H9 (cell line): ENCODE data around the gene WDR70. TPM values are rescaled to one million over a fixed set of nuclear protein-coding genes. Genes with fewer than 3 reads are reported as not detected.

Experiments used
- DNase-seq: peaks from one replicate; pipeline ENCODE4 v3.0.0-alpha.2; 2017
- H2AFZ ChIP-seq: one replicate; pipeline ENCODE4 v1.6.1; 2013; ENCODE audit warnings: mild to moderate bottlenecking, low read length, control low read depth, moderate library complexity
- H2AK5ac ChIP-seq: 2 replicates; pipeline ENCODE4 v1.6.1; 2013; ENCODE audit warnings: low read length, control low read depth, mixed read lengths; ENCODE audit not compliant: insufficient read length
- H2BK120ac ChIP-seq: one replicate; pipeline ENCODE4 v1.6.1; 2013; ENCODE audit warnings: low read depth, mild to moderate bottlenecking, low read length, control low read depth, inconsistent platforms; ENCODE audit not compliant: poor library complexity, severe bottlenecking
- H2BK12ac ChIP-seq: 2 replicates; pipeline ENCODE4 v1.6.1; 2013; ENCODE audit warnings: low read length, control low read depth, mixed read lengths, low read depth; ENCODE audit not compliant: insufficient read length
- H2BK15ac ChIP-seq: 2 replicates; pipeline ENCODE4 v1.6.1; 2013; ENCODE audit warnings: low read depth, low read length, control low read depth
- H2BK20ac ChIP-seq: one replicate; pipeline ENCODE4 v1.6.1; 2013; ENCODE audit warnings: low read depth, mild to moderate bottlenecking, low read length, control low read depth, inconsistent platforms; ENCODE audit not compliant: poor library complexity, severe bottlenecking
- H2BK5ac ChIP-seq: 2 replicates; pipeline ENCODE4 v1.6.1; 2013; ENCODE audit warnings: low read length, control low read depth, mixed read lengths; ENCODE audit not compliant: insufficient read length
- H3K14ac ChIP-seq: 2 replicates; pipeline ENCODE4 v1.6.1; 2013; ENCODE audit warnings: low read length, control low read depth; ENCODE audit not compliant: insufficient read depth
- H3K18ac ChIP-seq: 2 replicates; pipeline ENCODE4 v1.6.1; 2013; ENCODE audit warnings: low read depth, mild to moderate bottlenecking, mixed read lengths, low read length, control low read depth; ENCODE audit not compliant: insufficient read length
- H3K23ac ChIP-seq: 2 replicates; pipeline ENCODE4 v1.6.1; 2013; ENCODE audit warnings: low read length, control low read depth, mixed read lengths, low read depth; ENCODE audit not compliant: insufficient read length
- H3K23me2 ChIP-seq: 2 replicates; pipeline ENCODE4 v1.6.1; 2013; ENCODE audit warnings: low read depth, mild to moderate bottlenecking, mixed read lengths, low read length, control low read depth; ENCODE audit not compliant: insufficient read length, poor library complexity, severe bottlenecking
- H3K27ac ChIP-seq: 2 replicates; pipeline ENCODE4 v1.5.1; 2013; ENCODE audit warnings: low read length, control low read depth, mixed read lengths, low read depth; ENCODE audit not compliant: insufficient read length
- H3K27me3 ChIP-seq: 2 replicates; pipeline ENCODE4 v1.6.1; 2013; ENCODE audit warnings: low read length, control low read depth, inconsistent platforms; ENCODE audit not compliant: insufficient read depth
- H3K4ac ChIP-seq: 2 replicates; pipeline ENCODE4 v1.6.1; 2013; ENCODE audit warnings: low read depth, mild to moderate bottlenecking, control low read depth, inconsistent platforms, low read length, moderate library complexity
- H3K4me1 ChIP-seq: 2 replicates; pipeline ENCODE4 v1.6.1; 2013; ENCODE audit warnings: low read length, control low read depth, inconsistent platforms; ENCODE audit not compliant: insufficient read depth
- H3K4me2 ChIP-seq: 2 replicates; pipeline ENCODE4 v1.6.1; 2013; ENCODE audit warnings: low read length, control low read depth, mixed read lengths; ENCODE audit not compliant: insufficient read length, insufficient read depth
- H3K56ac ChIP-seq: 2 replicates; pipeline ENCODE4 v1.6.1; 2013; ENCODE audit warnings: low read depth, mild to moderate bottlenecking, mixed read lengths, low read length, control low read depth; ENCODE audit not compliant: insufficient read length
- H3K79me1 ChIP-seq: 2 replicates; pipeline ENCODE4 v1.6.1; 2013; ENCODE audit warnings: low read depth, mild to moderate bottlenecking, moderate library complexity, low read length, control low read depth, inconsistent platforms; ENCODE audit not compliant: insufficient read depth, poor library complexity, severe bottlenecking
- H3K79me2 ChIP-seq: 2 replicates; pipeline ENCODE4 v1.6.1; 2013; ENCODE audit warnings: low read length, control low read depth, inconsistent platforms; ENCODE audit not compliant: insufficient read depth
- H3K9ac ChIP-seq: 2 replicates; pipeline ENCODE4 v1.6.1; 2013; ENCODE audit warnings: low read length, control low read depth, mixed read lengths; ENCODE audit not compliant: insufficient read length; ENCODE audit errors: extremely low read depth
- H3K9me3 ChIP-seq: one replicate; pipeline ENCODE4 v1.6.1; 2013; ENCODE audit warnings: low read depth, low read length, inconsistent platforms; ENCODE audit not compliant: control insufficient read depth
- H3T11ph ChIP-seq: one replicate; pipeline ENCODE4 v1.6.1; 2013; ENCODE audit warnings: mild to moderate bottlenecking, low read length, control low read depth, inconsistent platforms
- H4K20me1 ChIP-seq: one replicate; pipeline ENCODE4 v1.6.1; 2013; ENCODE audit not compliant: control insufficient read depth, insufficient read length, insufficient read depth
- H4K5ac ChIP-seq: 2 replicates; pipeline ENCODE4 v1.6.1; 2013; ENCODE audit warnings: low read depth, mild to moderate bottlenecking, mixed read lengths, low read length, control low read depth; ENCODE audit not compliant: insufficient read length
- H4K8ac ChIP-seq: replicated peaks from 2 replicates; pipeline ENCODE4 v1.6.1; 2013; ENCODE audit warnings: low read length, control low read depth, mixed read lengths, low read depth; ENCODE audit not compliant: insufficient read length
- H4K91ac ChIP-seq: 2 replicates; pipeline ENCODE4 v1.6.1; 2013; ENCODE audit warnings: low read depth, mild to moderate bottlenecking, moderate library complexity, mixed read lengths, low read length, control low read depth; ENCODE audit not compliant: insufficient read length
- H3K27ac Mint-ChIP-seq, 3 experiments: 2 replicates in 2 of 3; 3 replicates in 1 of 3; pipeline ENCODE4 v1.8.0; 2020 to 2021; ENCODE audit warnings: mixed read lengths in 3 of 3, mild to moderate bottlenecking in 1 of 3, moderate library complexity in 1 of 3
- H3K27me3 Mint-ChIP-seq: 2 replicates; pipeline ENCODE4 v1.8.0; 2021; ENCODE audit warnings: low read depth, mild to moderate bottlenecking, moderate library complexity, mixed read lengths
- H3K36me3 Mint-ChIP-seq, 3 experiments: 2 replicates in 2 of 3; 3 replicates in 1 of 3; pipeline ENCODE4 v1.8.0; 2020 to 2021; ENCODE audit warnings: low read depth in 3 of 3, mixed read lengths in 3 of 3; ENCODE audit not compliant: insufficient read depth in 1 of 3
- H3K4me1 Mint-ChIP-seq, 2 experiments: 2 replicates each; pipeline ENCODE4 v1.8.0; 2020; ENCODE audit warnings: mixed read lengths in 2 of 2
- H3K4me3 Mint-ChIP-seq, 2 experiments: 2 replicates in 1 of 2; 3 replicates in 1 of 2; pipeline ENCODE4 v1.8.0; 2020 to 2021; ENCODE audit warnings: mild to moderate bottlenecking in 2 of 2, mixed read lengths in 2 of 2, moderate library complexity in 1 of 2
- H3K9me3 Mint-ChIP-seq, 2 experiments: 2 replicates in 1 of 2; 3 replicates in 1 of 2; pipeline ENCODE4 v1.8.0; 2020; ENCODE audit warnings: mild to moderate bottlenecking in 2 of 2, mixed read lengths in 2 of 2, moderate library complexity in 1 of 2
- CTCF ChIP-seq: fragments of 200-600 bp; sonication (generic); conservative IDR thresholded peaks from 3 replicates; pipeline ENCODE4 v1.8.0; 2021; ENCODE audit warnings: antibody characterized with exemption, mild to moderate bottlenecking
- WGBS: extraction: QIAGEN DNeasy Blood & Tissue Kit; methylation state at CpG from one replicate; pipeline ENCODE4 v1.1.7; 2013; ENCODE audit warnings: missing lambda C conversion rate, low lambda C conversion rate, mixed read lengths; ENCODE audit not compliant: insufficient read length; ENCODE audit errors: extremely low coverage; 5-methylcytosine and 5-hydroxymethylcytosine counted together
- total RNA-seq: library from RNA; stranded (reverse); gene quantifications from 2 replicates; pipeline ENCODE4 v1.2.1, GENCODE V29; 2021

WDR70 gene
- total RNA-seq, 1 experiment from 2014 or later, result 38.1 TPM

DNA sequence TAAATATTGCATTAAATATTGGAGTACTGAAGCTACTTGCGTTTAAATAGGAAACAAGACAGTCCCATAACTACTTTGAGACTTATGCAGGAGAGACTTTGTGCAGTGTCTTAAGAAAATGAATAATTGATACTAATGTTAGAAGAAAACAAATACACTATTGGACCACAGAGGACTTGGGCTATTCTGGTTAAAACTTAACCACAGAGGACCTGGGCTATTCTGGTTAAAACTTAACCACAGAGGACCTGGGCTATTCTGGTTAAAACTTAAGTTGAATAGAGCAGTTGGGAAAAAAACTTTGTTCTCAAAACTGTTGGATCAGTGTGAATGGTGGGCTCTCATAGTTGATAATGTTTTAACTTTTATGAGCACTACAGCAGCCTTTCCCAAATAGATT, 141.7 kb downstream of the WDR70 start:
- H2BK120ac ChIP-seq, result no peak overlapping the region
- H2BK12ac ChIP-seq, result no peak overlapping the region
- no peak overlapping the region for H2BK20ac ChIP-seq
- H3K4me1 Mint-ChIP-seq, result no peaks in the 10 kb centered on the region
- H3K79me1 ChIP-seq, result no peaks in the 10 kb centered on the region
- no peak overlapping the region for H3K23ac ChIP-seq
- no CpG with 5 or more reads among the region's 1 CpG for WGBS
- no peaks in the 10 kb centered on the region for H3K27me3 ChIP-seq
- H3K56ac ChIP-seq, result no peak overlapping the region
- no peak overlapping the region for H3K27ac Mint-ChIP-seq
- no peak overlapping the region for H2BK15ac ChIP-seq
- H3K27ac ChIP-seq, result no peak overlapping the region
- H4K8ac ChIP-seq, result no peak overlapping the region
- H2BK5ac ChIP-seq, result no peak overlapping the region
- H3K4me3 Mint-ChIP-seq, result no peak overlapping the region
- H3K27me3 Mint-ChIP-seq, result 0 out of 2 replicates have a peak, but pooled peaks cover 2% of the 10 kb centered on the region
- no peak overlapping the region for H4K5ac ChIP-seq
- DNase-seq, result no peak
- no peak for TF ChIP-seq CTCF
- no peaks in the 10 kb centered on the region for H4K20me1 ChIP-seq
- no peak overlapping the region for H2AFZ ChIP-seq
- no peaks in the 10 kb centered on the region for H3K79me2 ChIP-seq
- H3K14ac ChIP-seq, result no peak overlapping the region
- no peaks in the 10 kb centered on the region for H3K23me2 ChIP-seq
- no peaks in the 10 kb centered on the region for H3K9me3 ChIP-seq
- no peak overlapping the region for H3T11ph ChIP-seq
- H3K4me2 ChIP-seq, result no peak overlapping the region
- H4K91ac ChIP-seq, result no peak overlapping the region
- H3K9me3 Mint-ChIP-seq, result peaks cover 49 to 60% of the 10 kb centered on the region in 2 experiments
- peaks cover 32 to 51% (median 43%) of the 10 kb centered on the region in 3 experiments for H3K36me3 Mint-ChIP-seq
- H3K18ac ChIP-seq, result no peak overlapping the region
- H2AK5ac ChIP-seq, result no peak overlapping the region
- H3K9ac ChIP-seq, result no peak overlapping the region
- H3K4ac ChIP-seq, result no peak overlapping the region
- no peaks in the 10 kb centered on the region for H3K4me1 ChIP-seq
